GM12875 (cell line): Measurements from ENCODE around the gene IL17D.
"Not testable (repeated sequence)": the region's sequence is repeated elsewhere in the genome, so short reads cannot be mapped to it uniquely, and the experiment has no call there.

Experiments used
- H3K4me3 ChIP-seq: one replicate; pipeline ENCODE4 v1.5.1; 2011; ENCODE audit warnings: low read depth, low read length, control low read depth
- CTCF ChIP-seq: IDR thresholded peaks from 2 replicates; pipeline ENCODE4 v1.5.1; 2011; ENCODE audit warnings: low read depth, mild to moderate bottlenecking, control low read depth, inconsistent platforms, low read length, moderate library complexity, borderline replicate concordance; ENCODE audit not compliant: insufficient read depth

IL17D gene

GRCh38 chr13:20727856-20728255 lies 24.4 kb downstream of the IL17D start:
- H3K4me3 ChIP-seq = no peak overlapping the region
- no peak for TF ChIP-seq CTCF

- H3K4me3 ChIP-seq = no peak overlapping the region
- TF ChIP-seq CTCF = no peak
Measured at GRCh38 chr13:20728579-20729311, 25.2 kb downstream of the IL17D start.

- no peak for TF ChIP-seq CTCF
- no peak overlapping the region for H3K4me3 ChIP-seq
Measured at GRCh38 chr13:20729633-20730585, 26.4 kb downstream of the IL17D start.

- no peak for TF ChIP-seq CTCF
- no peak overlapping the region for H3K4me3 ChIP-seq
Measured at GRCh38 chr13:20738616-20739015, 35.1 kb downstream of the IL17D start.

GRCh38 chr13:20740021-20740420 lies 36.5 kb downstream of the IL17D start:
- TF ChIP-seq CTCF = no peak

GRCh38 chr13:20743830-20744404 lies 40.4 kb downstream of the IL17D start:
- H3K4me3 ChIP-seq = not testable (repeated sequence)

More at GRCh38 chr13:20740021-20740420, 36.5 kb downstream of the IL17D start:
- H3K4me3 ChIP-seq = no peak overlapping the region

GRCh38 chr13:20749377-20749776 lies 45.9 kb downstream of the IL17D start:
- no peak overlapping the region for H3K4me3 ChIP-seq
- TF ChIP-seq CTCF = no peak
